ENCODE results near the gene VCY1B.
"Not testable (repeated sequence)": the region's sequence is repeated elsewhere in the genome, so short reads cannot be mapped to it uniquely, and the experiment has no call there.

Gene VCY1B

DNA sequence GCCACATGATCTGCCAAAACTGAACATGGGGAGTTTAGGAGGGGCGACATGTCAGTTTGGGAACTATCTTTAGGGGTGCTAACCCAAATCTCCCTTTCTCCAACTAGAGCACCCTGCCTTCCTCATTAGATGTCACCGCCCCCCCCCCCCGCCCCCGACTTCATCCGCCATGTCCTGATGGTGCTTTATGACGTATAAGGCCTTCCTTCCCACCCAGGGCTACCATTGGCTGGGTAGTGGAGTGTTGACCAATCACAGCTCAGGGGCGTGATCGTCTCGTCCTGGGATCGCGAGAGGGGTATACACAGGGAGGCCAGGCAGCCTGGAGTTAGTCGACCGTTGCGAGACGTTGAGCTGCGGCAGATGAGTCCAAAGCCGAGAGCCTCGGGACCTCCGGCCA lies at the start of gene VCY1B:
TSS of gene VCY1B (plus strand) at position 301 of the 400 bp plus-strand sequence. CDS start at position 364, 63 bp downstream.
- not testable (repeated sequence) for DNase-seq

GRCh38 chrY:14011916-14012315 lies 44.1 kb upstream of the VCY1B start:
- DNase-seq: not testable (repeated sequence)

DNA sequence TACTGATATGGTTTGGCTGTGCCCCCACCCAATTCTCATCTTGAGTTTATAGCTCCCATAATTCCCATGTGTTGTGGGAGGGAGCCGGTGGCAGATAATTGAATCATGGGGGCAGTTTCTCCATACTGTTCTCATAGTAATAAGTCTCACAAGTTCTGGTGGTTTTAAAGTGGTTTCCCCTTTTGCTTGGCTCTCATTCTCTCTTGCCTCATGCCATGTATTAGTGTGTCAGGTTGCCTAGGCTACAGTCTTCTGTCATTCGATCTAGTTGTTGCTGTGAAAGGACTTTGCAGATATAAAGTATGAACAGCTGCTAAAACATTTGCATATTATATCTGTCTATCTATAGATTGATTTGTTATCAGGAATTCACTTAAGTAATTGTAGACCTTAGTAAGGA lies 25.6 kb upstream of the VCY1B start:
- DNase-seq: not testable (repeated sequence)

- DNase-seq: no peak
Measured at GRCh38 chrY:14085877-14086276, 29.9 kb downstream of the VCY1B start.

Data from activated T-cell treated with anti-CD3 and anti-CD28 coated beads, Interleukin-2, amount 50 U/mL, for 1 hour (primary cell).